COLO829 (cell line): ENCODE measurements around the gene VCP.

ENCODE experiments used
- DNase-seq: peaks from one replicate; pipeline ENCODE4 v3.0.0; 2012; ENCODE audit warnings: low spot score

VCP gene

DNA sequence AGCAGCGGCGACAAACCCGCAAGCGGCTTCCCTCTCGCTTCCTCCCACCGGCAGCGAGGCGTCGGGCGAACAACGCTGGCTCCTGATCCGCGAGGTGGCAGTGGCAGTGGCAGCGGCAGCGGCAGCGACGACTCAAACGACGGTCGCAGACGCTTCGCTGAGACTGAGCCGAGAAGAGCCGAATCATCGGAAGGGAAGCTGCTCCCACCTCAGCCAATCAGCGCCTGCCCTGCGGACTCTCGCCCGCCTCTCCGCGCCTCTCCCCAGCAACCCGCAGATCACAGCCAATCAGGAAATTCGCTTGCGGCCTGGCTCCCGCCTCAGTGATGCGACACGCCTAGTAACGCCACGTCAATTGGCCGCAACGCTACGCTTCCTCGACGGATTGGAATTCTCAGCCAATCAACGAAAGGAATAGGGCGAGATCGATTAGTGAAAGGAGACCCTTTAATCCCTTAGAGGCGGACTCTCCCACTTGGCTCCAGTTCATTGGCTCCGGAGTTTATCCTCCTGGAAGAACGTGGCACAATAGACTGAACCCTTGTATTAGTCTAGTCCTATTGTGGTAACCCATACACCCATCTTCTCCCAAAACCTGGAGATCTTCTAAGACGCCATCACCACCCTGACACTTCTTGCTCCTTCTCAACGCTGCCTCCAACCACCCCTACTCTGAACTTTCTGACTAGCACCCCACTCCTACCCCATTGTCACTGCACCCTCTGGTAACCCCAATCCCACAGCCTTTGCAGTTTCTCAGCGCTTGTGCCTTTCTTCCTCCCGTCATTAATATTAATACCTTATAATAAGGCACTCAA lies at the start of gene VCP:
Gene VCP (minus strand): TSS at position 165 of the 818 bp plus-strand sequence. CDS start 272 bp downstream, outside the sequence.
- peak; percentile 100 for DNase-seq

DNA sequence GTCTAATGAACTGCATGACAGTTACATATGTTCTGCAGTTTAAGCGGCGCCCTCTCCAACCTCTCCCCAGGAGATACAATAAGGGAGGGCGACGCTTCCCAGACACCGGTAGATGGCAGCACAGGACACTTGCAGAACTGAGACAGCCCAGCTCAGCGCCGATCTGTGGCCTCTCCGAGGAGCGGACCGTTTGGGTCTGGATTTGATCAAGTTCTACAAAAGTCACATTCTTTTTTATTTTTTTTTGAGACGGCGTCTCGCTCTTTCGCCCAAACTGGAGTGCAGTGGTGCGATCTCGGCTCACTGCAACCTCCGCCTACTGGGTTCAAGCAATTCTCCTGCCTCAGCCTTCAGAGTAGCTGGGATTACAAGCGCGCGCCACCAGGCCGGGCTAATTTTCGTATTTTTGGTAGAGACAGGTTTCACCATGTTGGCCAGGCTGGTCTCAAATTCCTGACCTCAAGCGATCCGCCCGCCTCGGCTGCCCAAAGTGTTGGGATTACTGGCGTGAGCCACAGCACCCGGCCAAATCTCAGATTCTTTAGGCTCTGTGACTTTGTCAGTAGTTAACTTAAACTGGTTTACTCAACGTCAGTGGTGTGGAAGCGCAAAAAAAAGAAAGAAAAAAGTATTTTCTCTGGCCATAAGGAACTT lies 44.6 kb upstream of the VCP start:
- peak; percentile 86 for DNase-seq

DNA sequence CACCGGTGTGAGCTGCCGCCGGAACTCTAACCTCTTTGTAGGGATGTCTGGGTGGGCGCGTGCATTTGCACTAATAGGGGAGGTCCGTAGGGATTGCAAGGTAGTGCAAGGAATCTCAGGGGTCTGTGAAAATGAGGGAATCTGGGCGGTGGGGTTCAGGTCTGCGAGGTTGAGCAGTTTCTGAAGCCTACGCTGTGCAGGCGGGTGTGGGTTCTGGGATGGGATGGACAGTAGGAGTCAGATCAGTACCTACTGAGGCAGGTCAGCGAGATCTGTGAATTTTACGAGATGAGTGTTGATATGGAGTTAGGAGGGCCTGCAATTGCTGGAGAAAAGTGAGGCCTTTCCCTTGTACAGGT lies 44.1 kb upstream of the VCP start:
- DNase-seq: no peak

DNA sequence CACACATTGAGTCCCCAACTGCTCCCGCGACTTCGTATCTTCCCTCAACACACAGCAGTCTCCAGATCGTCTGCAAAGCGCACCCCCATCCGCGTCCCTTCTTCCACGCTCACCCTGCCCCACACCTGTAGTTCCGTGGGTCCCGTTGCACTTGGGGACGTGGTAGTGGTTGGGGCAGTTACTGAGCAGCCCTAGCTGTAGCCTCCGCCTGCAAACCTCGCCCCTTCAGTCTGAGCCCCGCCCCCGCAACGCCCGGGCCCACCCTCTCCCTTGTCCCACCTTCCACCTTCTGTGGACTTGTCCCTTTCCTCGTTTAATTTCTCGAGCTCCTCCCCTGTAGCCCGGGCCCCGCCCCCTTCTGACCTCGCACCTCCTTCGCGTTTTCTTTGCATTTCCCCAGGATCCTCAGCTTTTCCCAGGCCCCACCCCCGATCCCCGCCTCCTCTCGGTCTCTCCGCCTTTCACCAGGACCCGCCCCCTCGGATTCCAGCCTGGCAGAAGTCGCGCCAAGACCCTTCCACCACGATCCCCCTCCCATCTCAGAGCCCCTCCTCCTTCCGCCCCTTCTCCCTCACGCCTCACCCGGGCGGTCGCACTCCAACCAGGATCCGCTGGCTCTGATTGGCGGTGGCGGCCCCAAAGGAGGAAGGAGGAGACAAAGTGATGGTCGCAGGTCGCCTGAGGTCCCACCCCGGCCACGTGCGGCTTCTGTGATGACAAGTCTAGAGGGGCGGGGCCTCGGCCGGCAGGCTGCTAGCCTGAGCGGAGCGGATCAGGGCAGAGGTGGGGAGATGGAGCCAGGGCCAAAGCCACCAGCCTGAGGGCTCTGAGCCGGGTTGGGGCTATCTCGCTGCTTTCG lies 43.5 kb upstream of the VCP start, which contains the start of gene ATOSB:
Gene ATOSB (minus strand): TSS at position 183 of the 859 bp plus-strand sequence. CDS start 7,588 bp downstream, outside the sequence.
- DNase-seq: peak; percentile 100

DNA sequence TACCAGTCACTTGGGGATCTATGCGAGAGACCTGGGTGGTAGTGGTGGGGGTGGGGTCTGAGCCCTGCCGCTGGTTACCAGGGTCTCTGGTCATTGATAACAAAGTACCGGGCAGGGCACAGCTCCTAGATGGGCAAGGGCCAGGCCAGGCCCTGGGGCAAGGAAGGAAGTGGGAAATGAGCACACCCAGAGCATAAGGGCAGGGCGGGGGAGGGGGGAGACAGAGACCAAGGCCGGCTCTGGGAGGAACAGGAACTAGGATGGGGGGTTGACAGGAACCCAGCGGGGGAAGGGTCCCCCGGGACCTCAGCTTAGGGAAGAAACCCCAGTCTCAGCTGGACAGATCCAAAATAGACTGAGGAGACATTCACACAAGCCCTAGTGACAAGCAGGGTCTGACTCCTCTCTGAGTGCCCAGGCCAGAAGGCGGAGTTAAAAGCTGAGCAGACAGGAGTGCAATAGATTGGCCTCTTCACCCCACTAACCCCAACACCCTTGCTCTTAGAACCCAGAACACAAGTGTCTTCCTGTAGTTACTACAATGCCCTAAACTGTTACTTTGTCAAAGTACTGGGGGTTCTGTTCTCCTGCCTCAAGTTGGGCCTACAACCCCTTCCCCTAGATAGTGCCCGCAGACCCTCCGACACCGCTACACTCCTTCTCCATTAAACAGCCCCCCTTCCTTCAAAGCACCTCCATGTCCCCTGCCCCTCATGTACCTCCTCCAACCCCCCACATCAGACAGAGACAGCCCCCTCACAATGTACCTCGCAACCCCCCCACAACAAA lies 42.6 kb upstream of the VCP start:
- peak; percentile 66 for DNase-seq

DNA sequence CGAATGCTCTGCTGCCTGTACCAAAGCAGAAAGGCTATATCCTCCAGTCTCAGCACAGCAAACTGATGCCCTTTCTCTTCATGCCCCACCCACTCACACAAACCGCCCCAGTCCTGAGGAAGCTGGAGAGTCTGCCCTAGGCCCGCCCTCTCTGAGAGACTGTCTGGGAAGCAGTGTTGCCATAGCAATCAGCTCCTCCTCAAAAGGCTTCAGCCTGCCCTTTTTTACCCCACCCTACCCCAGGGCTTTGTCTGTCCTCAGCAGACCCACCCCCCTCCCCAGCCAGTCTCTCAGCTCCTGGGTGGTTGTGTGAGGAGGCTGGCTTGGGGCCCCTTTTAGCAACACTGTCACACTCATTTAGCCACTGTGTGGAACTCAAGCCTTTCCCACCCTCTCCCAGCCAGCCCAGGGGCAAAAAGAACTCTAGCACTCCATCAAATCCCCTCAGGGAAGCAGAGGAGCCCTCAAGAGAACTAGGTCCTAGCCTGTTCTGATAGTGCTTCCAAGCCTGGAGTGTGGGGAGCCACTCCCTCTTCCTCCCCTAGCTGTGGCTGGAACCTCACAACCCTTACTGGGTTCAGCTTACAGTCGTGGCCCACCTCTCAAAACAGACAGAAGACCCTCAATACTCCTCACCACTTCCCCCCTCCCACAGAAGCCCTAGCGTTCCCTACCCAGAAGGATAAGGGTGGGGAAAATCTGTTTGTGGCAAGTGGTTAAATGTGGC lies 41.9 kb upstream of the VCP start:
- peak; percentile 98 for DNase-seq

DNA sequence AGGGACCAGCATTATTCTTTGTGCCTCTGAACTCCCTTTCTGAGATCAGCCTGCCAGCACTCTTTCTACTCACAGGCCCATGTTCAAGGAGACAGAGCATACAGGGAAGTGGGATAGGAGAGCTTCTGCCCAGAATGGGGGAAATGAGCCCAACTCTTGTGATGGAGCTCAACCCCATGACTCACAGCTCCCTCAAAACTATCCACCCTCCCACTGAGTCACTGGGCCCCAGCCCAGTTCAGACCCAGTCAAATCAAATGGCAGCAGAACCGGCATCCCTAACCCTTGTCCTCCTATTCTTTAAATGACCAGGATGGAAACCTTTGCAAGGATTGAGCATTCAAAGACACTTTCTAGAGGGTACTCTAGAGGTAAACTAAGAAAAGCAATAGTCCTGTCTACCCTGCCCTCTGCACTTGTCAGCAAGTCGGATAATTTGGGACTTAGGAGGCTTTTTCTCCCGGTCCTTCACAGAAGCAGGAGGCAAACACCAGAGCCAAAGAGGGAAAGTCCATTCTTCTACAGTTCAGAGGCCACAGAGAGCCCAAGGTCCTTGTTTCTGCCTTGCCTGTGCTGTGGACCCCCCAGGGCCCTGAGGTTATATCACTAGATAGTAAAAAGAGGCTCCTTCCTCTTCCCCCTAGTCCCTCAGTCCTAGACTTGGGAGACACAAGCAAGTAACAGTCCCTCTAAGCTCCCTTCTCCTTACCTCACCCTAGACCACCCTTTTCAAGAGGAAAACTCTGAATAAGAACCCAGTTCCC lies 40.0 kb upstream of the VCP start:
- no peak for DNase-seq

DNA sequence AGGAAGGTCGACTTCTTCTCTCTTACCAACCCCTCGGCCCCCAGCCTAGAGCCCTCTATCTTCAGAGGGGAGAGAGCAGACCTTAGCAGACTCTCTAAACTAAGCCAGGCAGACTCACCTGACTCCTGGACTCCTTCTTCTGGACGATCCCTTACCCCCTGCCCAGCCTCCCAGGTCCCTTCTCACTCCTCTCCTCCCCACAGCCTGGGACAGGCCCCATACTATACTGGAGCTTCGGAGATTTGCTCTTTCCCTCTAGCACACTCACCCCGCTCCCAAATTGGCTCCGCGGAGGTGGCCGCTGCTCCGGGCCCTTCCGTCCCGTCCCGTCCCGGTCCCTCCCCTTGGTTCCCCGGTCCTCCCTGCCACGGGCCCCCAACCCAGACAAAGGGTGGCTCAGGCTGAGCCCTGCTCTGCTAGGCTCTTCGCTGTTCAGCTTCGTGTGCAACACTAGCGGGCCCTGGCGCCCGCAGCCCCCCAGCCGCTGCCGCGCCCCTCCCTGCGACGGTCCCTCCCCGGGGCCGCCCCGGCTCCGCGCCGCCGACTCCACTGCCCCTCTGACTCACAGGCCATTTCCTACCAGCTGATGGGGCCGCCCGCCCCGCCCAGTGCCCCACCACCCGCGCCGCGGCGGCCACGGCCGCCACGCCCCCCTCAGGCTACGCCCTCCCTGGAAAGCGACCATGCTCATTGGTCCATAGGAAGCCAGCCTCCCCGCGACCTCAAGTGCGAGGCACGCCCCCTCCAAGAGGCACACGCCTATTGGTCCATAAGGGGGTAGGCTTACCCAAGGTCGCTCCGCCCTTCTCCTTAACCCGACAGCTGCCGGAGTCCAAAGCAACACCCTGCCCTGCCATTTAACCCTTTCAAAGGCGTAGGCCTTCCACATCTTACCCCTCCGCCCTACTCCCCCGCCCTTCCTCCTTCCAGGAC lies 38.8 kb upstream of the VCP start:
- DNase-seq: peak; percentile 98

DNA sequence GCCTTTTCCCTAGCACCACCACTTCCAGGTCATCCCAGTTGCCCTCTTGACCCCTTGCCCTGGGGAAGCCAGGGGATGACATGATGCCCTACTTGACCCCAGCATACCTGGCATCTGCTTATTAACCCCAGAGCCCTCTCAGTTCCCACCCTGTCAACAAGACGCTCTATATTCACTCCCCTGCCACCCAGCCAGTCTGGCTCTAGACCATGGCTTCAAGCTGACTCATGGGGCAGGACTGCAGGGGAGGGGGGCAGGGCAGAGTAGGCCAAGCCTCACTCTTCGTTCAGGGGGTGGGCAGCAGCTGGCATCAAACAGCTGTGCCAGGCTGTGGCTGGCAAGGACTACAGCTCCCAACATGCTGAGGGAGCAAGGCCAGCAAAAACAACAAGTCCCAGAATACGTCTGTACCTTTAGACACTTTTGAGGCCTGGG lies 37.9 kb upstream of the VCP start:
- no peak for DNase-seq

DNA sequence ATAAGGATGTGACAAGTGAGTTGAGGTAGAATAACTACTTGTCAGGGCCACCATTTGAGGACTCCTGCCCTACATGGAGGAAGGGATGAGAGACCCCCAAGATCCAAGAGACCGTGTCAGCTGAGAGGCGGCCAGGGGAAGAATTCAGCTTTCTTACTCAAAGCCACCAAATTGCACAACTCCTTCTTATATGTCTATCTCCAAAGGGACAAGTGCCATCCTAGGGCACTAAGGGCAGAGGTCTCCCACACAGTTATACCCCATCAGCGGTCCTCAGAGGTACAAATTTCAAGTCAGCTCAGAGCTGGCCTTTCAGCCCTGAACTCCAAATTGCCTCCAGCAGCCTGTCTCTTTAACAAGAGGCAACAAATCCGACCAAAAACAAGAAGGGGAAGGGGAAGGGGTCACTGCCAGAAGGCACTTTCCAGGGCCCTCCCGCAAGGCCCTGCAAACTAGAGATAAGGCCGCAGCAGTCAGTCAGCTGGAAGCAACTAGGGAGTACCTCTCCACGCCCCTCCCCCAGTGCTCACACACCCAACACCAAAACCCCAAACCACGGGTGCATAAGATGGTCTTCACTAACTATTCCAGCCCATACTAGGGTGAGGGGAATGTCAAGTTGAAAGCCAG lies 36.6 kb upstream of the VCP start:
- DNase-seq: no peak

DNA sequence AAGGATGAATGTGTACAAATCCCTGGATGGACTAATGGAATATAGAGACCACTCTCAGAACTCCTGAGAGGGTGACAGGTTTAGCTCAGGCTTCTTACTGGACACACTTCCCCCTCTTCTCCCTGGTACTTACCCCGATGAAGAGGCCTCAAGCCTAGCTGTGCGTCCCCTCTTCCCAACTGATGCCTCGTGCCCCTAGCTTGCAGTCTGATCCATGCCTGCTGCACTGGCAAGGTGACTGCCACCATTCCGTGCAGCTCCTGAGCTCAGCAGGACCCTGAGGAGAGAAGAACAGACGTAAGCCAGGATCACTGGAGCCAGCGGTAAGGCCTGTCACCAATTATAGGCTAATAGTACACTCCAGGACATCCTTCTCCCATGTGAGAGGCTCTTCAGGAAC lies 36.0 kb upstream of the VCP start:
- no peak for DNase-seq

DNA sequence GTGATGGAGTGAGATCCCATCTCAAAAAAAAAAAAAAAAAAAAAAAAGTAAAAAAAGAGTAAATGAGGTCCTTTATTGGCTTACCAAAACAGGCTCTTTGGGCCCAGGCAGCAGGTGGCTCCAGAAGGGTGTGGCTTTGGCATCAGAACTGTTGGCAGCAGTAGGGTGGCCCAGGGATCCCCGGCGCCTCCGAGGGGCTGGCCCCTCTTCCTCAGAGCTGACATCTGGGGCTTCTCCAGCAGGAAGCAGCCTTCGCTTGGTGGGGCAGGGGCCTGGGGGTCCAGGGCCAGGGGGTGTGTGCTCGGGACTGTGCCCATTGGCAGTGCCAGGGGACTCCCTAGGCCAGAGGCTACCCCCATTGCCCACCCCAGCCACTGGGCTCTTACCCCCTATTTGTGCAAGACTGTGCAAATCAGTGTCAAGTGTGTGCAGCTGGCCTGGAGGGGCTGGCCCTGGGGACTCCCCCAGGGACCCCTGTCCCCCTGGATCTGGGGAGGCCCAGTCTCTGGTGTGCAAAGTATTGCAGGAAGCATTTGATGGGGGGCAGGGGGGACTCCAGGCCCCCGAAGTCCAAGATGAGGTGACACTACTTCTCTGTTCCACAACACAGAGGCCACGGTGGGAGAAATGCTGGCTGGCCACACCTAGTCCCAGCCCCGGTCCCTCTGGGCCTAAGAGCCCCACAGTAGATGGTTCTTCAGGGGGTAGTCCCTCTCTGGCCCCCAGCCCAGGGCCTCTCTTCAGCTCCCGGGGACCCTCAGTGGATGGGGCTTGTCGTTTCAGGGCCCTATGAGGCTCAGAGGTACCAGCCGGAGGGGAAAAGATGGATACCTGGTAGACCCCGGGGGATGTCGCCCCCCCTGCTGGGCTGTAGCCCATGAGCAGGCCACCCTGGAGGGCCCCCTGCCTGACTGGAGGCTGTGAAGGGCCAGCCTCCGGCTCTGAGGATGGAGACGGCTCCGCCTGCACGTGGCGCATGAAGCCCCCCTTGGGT lies 35.2 kb upstream of the VCP start:
- DNase-seq: no peak

DNA sequence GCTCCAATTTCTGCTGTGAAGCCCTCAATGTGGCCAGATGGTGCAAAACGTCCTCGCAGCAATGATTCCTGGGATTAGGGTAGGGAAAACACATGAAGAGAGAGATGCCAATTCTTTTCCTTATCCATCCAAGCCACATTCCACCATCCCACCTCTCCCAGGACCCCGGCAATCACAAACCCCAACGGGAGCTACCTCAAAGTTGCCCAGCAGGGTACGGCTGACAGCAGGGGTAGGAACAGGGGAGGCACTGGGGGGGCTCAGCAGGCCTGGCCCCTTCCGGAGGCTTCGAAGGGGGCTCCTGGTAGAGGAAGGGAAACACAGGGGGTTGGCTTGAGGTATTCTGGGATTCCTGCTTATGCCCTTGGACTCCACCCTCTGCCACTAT lies 33.9 kb upstream of the VCP start:
- DNase-seq: no peak

DNA sequence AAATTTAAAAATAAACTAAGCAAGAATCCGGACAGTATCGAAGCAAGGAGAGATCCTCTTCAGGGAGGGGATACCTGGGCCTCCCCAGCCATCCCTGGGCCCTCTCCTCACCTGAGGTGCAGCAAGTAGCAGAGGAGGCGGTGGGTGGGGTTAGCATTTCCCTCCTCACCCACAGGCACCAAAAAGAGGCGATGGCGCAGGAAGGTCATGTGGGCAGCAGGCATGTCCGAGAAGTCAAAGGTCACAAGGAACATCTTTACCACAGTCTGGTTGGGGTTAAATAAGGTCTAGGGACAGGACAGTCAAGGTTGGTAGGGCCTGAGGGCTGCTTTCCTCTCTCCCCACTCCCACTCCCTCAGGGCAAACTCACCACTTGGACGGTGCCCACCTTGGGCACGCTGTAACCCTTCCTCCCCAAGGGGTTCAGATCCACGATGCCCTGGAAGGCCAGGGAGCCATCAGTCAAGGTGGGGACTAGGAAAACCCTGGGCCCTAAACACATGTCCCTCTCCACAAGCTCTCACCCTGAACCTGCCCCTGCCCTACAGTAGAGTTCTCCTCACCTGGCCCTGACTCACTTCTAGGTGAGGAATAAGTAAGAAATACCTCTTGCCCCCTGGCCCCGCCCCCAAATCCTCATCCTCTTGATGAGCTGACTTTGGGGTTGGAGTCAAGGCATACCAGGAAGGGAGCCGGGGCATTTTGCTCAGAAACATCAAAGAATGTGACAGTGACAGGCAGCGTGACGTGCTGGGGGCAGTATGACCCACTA lies 33.3 kb upstream of the VCP start:
- no peak for DNase-seq

DNA sequence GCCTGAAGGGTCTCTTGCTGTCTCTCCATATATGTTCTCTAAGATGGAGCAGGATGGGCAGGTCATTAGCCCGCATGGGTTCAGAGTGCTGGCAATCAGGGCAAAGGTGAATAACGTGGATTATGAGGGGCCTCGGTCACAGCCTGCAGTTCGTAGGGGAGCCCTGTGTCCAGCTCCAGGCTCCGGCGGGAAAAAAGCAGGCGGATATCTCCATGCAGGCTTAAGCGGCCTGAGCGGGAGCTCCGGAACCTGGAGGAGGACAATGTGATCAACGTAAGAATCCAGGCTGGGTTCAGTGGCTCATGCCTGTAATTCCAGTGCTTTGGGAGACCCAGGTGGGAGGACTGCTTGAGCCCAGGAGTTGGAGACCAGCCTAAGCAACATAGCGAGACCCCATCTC lies 32.7 kb upstream of the VCP start:
- no peak for DNase-seq

DNA sequence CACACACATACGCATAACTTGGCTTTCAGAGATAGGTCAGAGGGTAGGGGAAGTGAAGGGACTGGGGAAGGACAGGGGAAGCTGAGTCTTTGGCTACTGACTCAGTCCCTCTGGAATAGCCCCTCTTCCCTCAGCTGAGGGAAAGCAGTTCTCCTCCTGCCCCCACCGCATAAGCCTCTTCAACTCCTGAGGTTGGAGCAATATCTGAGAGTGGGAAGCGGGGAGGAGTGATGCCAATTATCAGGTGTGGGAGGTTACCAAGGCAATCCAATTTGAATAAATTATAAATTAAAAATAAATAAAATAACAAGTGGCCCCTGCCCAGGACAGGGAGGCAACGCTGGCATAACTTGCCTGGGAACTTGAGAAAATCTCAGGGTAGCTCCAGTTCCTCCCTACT lies 32.2 kb upstream of the VCP start:
- DNase-seq: no peak
